ENCODE data around the gene RAD51B.
A peak's percentile ranks its signal among the peaks of the same experiment; 100 is the strongest.
"Not testable (repeated sequence)": the region's sequence is repeated elsewhere in the genome, so short reads cannot be mapped to it uniquely, and the experiment has no call there.

The RAD51B gene

DNA sequence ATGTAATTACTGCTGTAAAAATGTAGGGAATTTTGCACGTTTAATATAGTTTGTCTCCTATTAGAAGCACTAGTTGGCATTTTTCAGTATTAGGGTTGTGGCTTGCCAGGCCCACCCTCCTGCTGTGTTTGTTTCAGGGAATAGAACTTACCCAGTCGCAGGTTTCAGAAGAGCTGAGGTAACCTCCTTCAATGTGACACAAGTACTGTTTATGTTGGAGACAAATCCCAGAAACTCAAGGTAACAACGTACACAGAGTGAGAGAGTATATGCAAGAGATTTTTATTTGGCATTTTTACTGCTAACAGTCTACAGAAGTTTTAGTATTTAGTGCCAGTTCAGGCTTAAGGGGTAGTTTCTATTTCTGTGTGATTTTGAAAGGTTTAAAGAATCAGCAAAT, 284.3 kb downstream of the RAD51B start:
- DNase-seq (ENCODE audit: insufficient read length) (no peak), FAIRE-seq (no peak)
- TF ChIP-seq POLR2AphosphoS5 (IDR thresholded peaks at IDR 0.05; ENCODE audit: low read depth, low read length), result no peak
- TF ChIP-seq POLR2A (IDR thresholded peaks at IDR 0.05; ENCODE audit: low read depth, low read length), result no peak
- TF ChIP-seq TAF1 (IDR thresholded peaks at IDR 0.05; ENCODE audit: borderline replicate concordance, low read depth, low read length), result no peak

DNA sequence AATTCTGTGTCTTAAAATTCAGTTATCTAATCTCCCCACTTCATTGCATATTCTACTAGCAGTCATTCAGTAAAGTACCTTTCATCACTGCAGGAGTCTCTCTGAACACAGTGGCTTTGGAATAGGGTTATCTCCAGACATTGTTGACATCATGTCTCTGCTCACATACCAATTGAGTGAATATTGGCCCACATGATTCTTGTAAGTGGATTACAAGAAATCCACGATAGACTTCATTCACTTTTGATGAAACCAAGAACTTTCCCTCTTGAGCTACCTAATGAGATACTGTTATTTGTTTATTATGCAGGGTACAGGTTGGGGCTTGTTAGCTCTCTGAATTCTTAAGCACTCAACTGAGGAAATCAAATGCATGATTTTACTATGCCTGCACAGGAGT, 284.9 kb downstream of the RAD51B start:
- FAIRE-seq (peak; percentile 27), DNase-seq (ENCODE audit: insufficient read length) (no peak)
- TF ChIP-seq POLR2AphosphoS5 (IDR thresholded peaks at IDR 0.05; ENCODE audit: low read depth, low read length) (no peak), POLR2A (IDR thresholded peaks at IDR 0.05; ENCODE audit: low read depth, low read length) (no peak), TAF1 (IDR thresholded peaks at IDR 0.05; ENCODE audit: borderline replicate concordance, low read depth, low read length) (no peak)

DNA sequence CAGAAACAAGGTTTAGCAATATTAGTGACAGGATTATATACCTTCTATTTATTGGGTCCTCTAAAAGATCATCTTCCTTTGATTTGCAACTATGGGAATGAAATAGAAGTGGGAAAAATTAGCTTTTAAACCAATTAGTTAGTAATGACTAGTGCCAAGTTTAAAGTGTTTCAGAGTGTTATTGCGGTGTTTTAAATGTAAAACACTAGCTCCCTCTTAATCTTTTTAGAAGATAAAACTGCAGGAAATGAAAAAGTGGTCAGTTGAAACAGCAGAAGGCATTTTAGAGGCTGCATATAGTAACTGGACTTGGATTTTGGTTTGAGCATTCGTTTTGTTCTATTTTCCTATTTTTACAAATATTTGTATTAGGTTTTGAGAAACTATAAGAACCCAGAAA, 286.2 kb downstream of the RAD51B start:
- TF ChIP-seq TAF1 (IDR thresholded peaks at IDR 0.05; ENCODE audit: borderline replicate concordance, low read depth, low read length) (no peak), POLR2AphosphoS5 (IDR thresholded peaks at IDR 0.05; ENCODE audit: low read depth, low read length) (no peak), POLR2A (IDR thresholded peaks at IDR 0.05; ENCODE audit: low read depth, low read length) (no peak)
- no peak for DNase-seq (ENCODE audit: insufficient read length)
- FAIRE-seq, result no peak

DNA sequence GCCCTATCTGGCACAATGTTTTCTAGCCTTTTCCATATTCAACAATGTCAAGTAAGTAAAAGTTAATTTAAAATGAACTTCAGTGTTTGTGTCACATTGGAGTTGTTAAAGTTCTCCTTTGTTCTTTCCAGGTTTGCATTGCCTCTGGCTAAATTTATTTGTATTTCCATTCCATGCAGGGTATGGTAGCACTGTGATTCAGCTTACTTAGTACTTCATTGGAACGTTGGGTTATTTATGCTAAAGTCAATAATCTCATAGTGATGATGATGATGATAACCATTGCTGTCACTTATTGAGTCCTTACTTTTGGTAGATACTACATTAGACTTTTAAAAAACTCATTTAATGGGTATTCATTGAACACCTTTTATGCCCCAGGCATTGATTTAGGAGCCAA, 286.9 kb downstream of the RAD51B start:
- TF ChIP-seq TAF1 (IDR thresholded peaks at IDR 0.05; ENCODE audit: borderline replicate concordance, low read depth, low read length), result no peak
- TF ChIP-seq POLR2AphosphoS5 (IDR thresholded peaks at IDR 0.05; ENCODE audit: low read depth, low read length), result no peak
- TF ChIP-seq POLR2A (IDR thresholded peaks at IDR 0.05; ENCODE audit: low read depth, low read length), result no peak
- DNase-seq (ENCODE audit: insufficient read length) (no peak), FAIRE-seq (no peak)

DNA sequence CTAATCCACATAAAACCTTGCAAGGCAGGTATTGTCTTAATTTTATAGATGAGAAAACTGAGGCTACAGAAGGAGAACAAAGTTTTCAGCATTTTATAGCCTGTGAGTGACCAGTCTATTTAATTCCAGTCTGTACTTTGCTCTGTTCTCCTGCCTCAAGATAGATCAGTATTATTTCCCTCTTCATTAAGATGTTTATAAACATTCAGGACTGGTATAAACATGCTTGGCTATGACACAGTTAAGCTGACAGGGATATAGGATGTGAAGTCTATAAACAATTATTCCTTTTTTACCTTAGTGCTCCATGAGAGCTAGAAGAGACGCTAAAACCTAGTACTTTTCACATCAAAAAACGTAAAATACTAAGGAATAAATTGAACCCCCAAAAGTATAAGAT, 287.3 kb downstream of the RAD51B start:
- DNase-seq (ENCODE audit: insufficient read length) (no peak), FAIRE-seq (no peak)
- TF ChIP-seq TAF1 (IDR thresholded peaks at IDR 0.05; ENCODE audit: borderline replicate concordance, low read depth, low read length) (no peak), POLR2A (IDR thresholded peaks at IDR 0.05; ENCODE audit: low read depth, low read length) (no peak), POLR2AphosphoS5 (IDR thresholded peaks at IDR 0.05; ENCODE audit: low read depth, low read length) (no peak)

GRCh38 chr14:68109132-68109900, 289.7 kb downstream of the RAD51B start:
- no peak for TF ChIP-seq POLR2A (IDR thresholded peaks at IDR 0.05; ENCODE audit: low read depth, low read length)
- no peak for TF ChIP-seq TAF1 (IDR thresholded peaks at IDR 0.05; ENCODE audit: borderline replicate concordance, low read depth, low read length)
- TF ChIP-seq POLR2AphosphoS5 (IDR thresholded peaks at IDR 0.05; ENCODE audit: low read depth, low read length), result no peak
- FAIRE-seq (no peak), DNase-seq (ENCODE audit: insufficient read length) (no peak)

DNA sequence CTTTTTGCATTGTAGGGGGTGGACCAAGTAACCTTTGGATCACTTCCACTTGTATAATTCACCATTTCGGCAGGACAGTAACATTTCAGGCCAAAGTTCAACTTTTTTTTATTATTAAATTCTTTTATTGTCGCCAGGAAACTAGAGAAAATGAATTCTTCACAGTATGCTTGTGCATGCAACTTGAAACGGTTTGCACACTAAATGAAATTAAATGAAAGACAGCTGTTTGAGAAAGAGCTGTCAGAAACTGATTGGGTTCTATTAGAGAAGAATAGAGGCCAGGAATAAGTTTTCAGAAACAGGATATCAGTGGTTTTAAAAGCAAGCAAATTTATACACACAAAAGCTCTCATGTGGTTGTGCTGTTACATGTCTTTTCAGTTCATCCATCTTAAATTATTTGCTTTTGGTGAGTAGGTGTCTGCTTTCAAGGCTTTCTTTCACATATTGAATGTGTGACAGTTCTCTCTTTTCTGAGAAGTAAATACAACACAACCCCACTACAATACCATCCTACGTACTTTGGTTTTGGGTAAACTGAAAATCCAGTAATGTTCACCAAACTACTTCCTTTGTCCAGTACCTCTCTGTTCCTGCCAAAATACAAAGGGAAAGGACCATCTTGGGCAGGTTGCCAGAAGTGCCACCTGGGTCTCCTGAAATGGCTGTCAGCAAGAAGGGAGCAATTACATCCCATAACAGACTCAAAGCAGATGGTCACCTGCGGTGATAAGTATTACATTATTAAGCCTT, 291.7 kb downstream of the RAD51B start:
- no peak for DNase-seq (ENCODE audit: insufficient read length)
- TF ChIP-seq POLR2AphosphoS5 (IDR thresholded peaks at IDR 0.05; ENCODE audit: low read depth, low read length) (no peak), POLR2A (IDR thresholded peaks at IDR 0.05; ENCODE audit: low read depth, low read length) (no peak), TAF1 (IDR thresholded peaks at IDR 0.05; ENCODE audit: borderline replicate concordance, low read depth, low read length) (no peak)
- FAIRE-seq, result no peak

DNA sequence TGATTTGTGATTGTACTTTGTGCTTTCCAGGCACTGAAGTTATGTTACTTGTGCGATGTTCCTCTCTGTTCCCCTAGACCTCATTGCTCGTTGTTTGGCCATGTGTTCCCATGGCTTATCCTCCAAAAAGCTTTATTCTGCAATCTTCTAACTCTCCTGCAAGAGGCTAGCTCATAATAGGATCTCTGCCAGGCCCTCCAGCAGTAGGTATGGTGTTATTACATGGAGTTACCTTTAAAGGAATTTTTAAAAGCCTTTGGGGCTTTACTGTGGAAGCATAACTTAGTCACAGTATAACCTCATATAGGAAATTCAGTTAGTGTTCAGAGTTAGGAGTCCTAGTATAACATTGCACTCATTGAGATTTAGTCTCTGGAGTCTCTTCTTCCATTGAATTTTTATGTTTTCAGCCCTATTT, 292.3 kb downstream of the RAD51B start:
- TF ChIP-seq POLR2AphosphoS5 (IDR thresholded peaks at IDR 0.05; ENCODE audit: low read depth, low read length), result no peak
- no peak for TF ChIP-seq POLR2A (IDR thresholded peaks at IDR 0.05; ENCODE audit: low read depth, low read length)
- TF ChIP-seq TAF1 (IDR thresholded peaks at IDR 0.05; ENCODE audit: borderline replicate concordance, low read depth, low read length), result no peak
- DNase-seq (ENCODE audit: insufficient read length) (no peak), FAIRE-seq (no peak)

GRCh38 chr14:68112442-68112841, 292.9 kb downstream of the RAD51B start:
- TF ChIP-seq POLR2AphosphoS5 (IDR thresholded peaks at IDR 0.05; ENCODE audit: low read depth, low read length), result no peak
- no peak for TF ChIP-seq TAF1 (IDR thresholded peaks at IDR 0.05; ENCODE audit: borderline replicate concordance, low read depth, low read length)
- no peak for TF ChIP-seq POLR2A (IDR thresholded peaks at IDR 0.05; ENCODE audit: low read depth, low read length)
- DNase-seq (ENCODE audit: insufficient read length) (no peak), FAIRE-seq (no peak)

DNA sequence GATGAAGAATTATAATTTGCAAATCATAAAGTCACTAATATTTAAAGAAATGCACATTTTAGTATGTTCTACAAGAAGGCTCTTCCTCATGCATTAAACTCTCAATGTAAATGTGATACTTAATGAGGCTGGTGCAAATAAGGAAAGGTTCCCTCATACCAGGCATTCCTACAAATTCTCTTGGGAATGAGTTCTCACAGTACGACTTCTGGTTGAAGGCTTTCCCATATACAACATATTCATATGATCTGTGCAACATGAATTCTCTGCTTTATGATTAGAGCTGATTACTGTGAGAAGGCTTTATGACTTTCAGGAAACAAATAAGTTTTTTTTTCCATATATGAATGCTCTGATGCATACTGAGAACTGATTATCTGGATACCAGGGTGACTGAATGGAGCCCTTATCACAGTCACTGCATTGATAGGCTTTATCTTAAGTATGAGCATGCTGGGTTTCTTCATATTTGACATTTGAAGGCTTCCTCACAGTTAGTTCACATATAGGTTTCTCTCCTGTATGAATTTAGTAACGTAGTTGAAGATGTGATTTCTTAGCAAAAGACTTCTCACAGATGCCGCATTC, 293.9 kb downstream of the RAD51B start:
- FAIRE-seq (no peak), DNase-seq (ENCODE audit: insufficient read length) (no peak)
- TF ChIP-seq POLR2AphosphoS5 (IDR thresholded peaks at IDR 0.05; ENCODE audit: low read depth, low read length) (no peak), TAF1 (IDR thresholded peaks at IDR 0.05; ENCODE audit: borderline replicate concordance, low read depth, low read length) (no peak)

DNA sequence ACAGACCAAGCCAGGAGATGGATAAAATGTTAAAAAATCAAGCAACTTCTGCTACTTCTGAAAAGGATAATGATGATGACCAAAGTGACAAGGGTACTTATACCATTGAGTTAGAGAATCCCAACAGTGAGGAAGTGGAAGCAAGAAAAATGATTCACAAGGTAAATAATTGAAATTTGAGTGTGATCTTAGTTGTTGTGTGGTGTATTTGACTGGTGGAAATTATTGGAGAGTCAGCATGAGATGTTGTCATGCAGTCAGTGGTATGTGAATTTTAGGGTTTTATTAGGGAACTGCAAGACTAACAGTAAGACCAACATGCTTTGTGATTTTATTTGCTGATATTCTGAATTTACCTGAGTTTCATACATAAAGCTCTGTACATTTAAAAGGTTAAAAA, 296.4 kb downstream of the RAD51B start:
- FAIRE-seq; DNase-seq (ENCODE audit: insufficient read length): not testable (repeated sequence)

DNA sequence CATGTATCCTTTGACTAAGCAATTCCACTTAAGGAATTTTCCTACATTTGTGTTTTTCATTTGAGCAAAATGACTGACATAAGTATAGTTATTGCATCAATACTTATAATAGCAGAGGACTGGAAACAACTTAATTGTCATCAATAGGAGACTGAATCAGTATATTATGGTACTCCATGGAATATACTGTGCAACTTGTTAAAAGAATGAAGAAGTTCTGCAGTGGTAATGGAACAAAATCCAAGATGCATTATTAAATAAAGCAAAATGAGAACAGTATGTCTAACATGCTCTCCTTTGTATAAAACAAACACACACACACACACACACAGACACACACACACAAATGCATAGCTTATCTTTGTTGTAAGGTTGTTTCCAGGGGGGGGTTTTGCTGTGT, 303.1 kb downstream of the RAD51B start:
- FAIRE-seq (no peak), DNase-seq (ENCODE audit: insufficient read length) (no peak)
- TF ChIP-seq POLR2A (IDR thresholded peaks at IDR 0.05; ENCODE audit: low read depth, low read length) (no peak), TAF1 (IDR thresholded peaks at IDR 0.05; ENCODE audit: borderline replicate concordance, low read depth, low read length) (no peak), POLR2AphosphoS5 (IDR thresholded peaks at IDR 0.05; ENCODE audit: low read depth, low read length) (no peak)

All from GM12892 (cell line).